ENCODE results near the gene RNPC3. TPM values are rescaled to one million over a fixed set of nuclear protein-coding genes. Genes with fewer than 3 reads are reported as not detected.
A peak's percentile ranks its signal among the peaks of the same experiment; 100 is the strongest.

RNPC3 gene
- total and polyA plus RNA-seq, 11 donors = 8.6 to 30.9 (median 16.3) TPM

DNA sequence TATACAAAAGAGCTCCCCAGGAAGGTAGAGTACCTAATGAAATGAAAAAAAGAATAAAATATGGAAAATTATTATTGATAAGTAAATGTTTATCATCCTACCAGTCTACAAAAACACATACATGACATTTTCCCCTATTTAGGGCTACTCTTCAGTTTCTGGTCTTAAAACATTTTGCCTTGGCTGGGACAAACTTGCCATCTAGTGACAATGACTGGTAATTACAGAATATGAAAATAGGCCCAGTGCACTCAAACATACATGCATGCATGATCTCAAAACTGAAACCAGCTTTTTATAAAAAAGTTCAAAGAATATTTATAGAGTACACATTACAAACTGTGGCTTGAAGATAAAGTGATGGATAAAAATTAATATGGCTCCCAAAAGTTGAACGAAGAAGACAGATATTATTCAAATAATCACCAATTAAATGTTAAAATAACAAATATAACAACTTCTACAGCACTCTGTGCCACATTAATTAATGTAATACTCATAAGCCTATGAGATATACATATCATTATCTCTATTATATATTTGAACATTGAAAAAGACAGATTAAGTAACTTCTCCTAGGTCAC, 10.5 kb upstream of the RNPC3 start:
- H3K4me3 ChIP-seq = no peak overlapping the region
- H3K27ac ChIP-seq = no peak overlapping the region
- 60 to 67% (median 62%) methylated on average over 1 of the region's 1 CpG for WGBS, 4 donors
- TF ChIP-seq POLR2A (IDR thresholded peaks at IDR 0.05) = no peak
- TF ChIP-seq, protein P1, sequence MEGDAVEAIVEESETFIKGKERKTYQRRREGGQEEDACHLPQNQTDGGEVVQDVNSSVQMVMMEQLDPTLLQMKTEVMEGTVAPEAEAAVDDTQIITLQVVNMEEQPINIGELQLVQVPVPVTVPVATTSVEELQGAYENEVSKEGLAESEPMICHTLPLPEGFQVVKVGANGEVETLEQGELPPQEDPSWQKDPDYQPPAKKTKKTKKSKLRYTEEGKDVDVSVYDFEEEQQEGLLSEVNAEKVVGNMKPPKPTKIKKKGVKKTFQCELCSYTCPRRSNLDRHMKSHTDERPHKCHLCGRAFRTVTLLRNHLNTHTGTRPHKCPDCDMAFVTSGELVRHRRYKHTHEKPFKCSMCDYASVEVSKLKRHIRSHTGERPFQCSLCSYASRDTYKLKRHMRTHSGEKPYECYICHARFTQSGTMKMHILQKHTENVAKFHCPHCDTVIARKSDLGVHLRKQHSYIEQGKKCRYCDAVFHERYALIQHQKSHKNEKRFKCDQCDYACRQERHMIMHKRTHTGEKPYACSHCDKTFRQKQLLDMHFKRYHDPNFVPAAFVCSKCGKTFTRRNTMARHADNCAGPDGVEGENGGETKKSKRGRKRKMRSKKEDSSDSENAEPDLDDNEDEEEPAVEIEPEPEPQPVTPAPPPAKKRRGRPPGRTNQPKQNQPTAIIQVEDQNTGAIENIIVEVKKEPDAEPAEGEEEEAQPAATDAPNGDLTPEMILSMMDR (IDR thresholded peaks at IDR 0.05) = peak; percentile 52 to 77 (median 70)
- intact Hi-C loops (cut with DNase I) = loop anchor here in 6 of 10 donors (2.0 to 10.0 kb wide), 4 partner anchors 408 to 1990 kb away; partner anchors contain the start of gene COL11A1 (in 3 of the 6)
- no peaks in the 10 kb centered on the region for H3K27me3 ChIP-seq
- no peaks in the 10 kb centered on the region for H3K4me1 ChIP-seq
- DNase-seq (no peak), ATAC-seq (no peak)
- H3K36me3 ChIP-seq = no peaks in the 10 kb centered on the region
- H3K9me3 ChIP-seq = peaks cover 0 to 11% (median 0%) of the 10 kb centered on the region in 12 donors

- peaks cover 0 to 6% (median 0%) of the 10 kb centered on the region in 12 donors for H3K9me3 ChIP-seq
- intact Hi-C loops (cut with DNase I) = loop anchor here in 1 of 10 donors (10.0 kb wide), 2 partner anchors 411 to 1991 kb away; partner anchors contain the start of gene COL11A1
- DNase-seq (no peak), ATAC-seq (no peak)
- no peaks in the 10 kb centered on the region for H3K27me3 ChIP-seq
- no peaks in the 10 kb centered on the region for H3K4me1 ChIP-seq
- TF ChIP-seq, protein P1 (IDR thresholded peaks at IDR 0.05) = no peak
- no peak for TF ChIP-seq POLR2A (IDR thresholded peaks at IDR 0.05)
- H3K36me3 ChIP-seq = no peaks in the 10 kb centered on the region
- H3K27ac ChIP-seq = no peak overlapping the region
- no peak overlapping the region for H3K4me3 ChIP-seq
- WGBS, 4 donors = 91 to 97% (median 95%) methylated on average over 2 of the region's 2 CpGs
Measured at GRCh38 chr1:103516283-103516682, 9.2 kb upstream of the RNPC3 start.

- peaks cover 0 to 2% (median 0%) of the 10 kb centered on the region in 12 donors for H3K9me3 ChIP-seq
- ATAC-seq (no peak), DNase-seq (no peak)
- no peaks in the 10 kb centered on the region for H3K4me1 ChIP-seq
- H3K27ac ChIP-seq = no peak overlapping the region
- no peaks in the 10 kb centered on the region for H3K27me3 ChIP-seq
- intact Hi-C loops (cut with DNase I) = loop anchor here in 1 of 10 donors (10.0 kb wide), 2 partner anchors 412 to 1992 kb away; partner anchors contain the start of gene COL11A1
- no peak overlapping the region for H3K4me3 ChIP-seq
- H3K36me3 ChIP-seq = no peaks in the 10 kb centered on the region
- no peak for TF ChIP-seq POLR2A (IDR thresholded peaks at IDR 0.05)
Measured at GRCh38 chr1:103516693-103517092, 8.8 kb upstream of the RNPC3 start.

DNA sequence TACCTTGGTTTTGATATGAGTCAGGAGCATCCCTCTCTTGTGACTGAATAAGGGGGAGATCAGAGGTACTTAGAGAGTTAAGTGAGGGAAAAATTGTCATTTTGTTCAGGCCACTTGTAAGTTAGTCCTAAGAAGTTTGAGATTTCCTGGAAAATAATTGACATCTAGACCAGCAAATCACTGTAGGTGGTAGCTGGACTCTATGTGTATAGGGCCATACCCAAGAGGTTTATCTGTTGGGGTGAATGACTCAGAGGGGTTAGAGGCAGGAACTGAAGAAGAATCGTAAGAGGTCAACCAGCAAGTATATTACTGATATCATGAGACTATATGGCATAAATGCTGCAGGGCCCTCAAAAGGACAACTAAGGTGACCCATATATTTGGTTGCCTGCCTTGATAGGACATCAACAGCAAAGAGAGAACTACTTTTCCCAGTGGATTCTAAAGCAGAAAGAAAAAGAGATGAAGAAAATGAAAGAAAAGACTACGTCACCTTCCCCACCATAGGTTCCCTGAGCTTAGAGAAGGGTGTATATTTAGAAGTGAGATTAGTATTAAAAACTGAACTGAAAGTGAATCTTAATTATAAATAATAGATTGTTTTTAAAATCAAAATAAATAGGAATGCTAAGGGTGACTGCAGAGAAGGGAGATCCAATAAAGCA, 8.0 kb upstream of the RNPC3 start:
- H3K36me3 ChIP-seq = no peaks in the 10 kb centered on the region
- H3K4me1 ChIP-seq = no peaks in the 10 kb centered on the region
- ATAC-seq (no peak), DNase-seq (no peak)
- no peaks in the 10 kb centered on the region for H3K27me3 ChIP-seq
- 74 to 81% (median 78%) methylated on average over 2 of the region's 2 CpGs for WGBS, 4 donors
- intact Hi-C loops (cut with DNase I) = loop anchor here in 1 of 10 donors (10.0 kb wide), 2 partner anchors 413 to 1993 kb away; partner anchors contain the start of gene COL11A1
- no peak overlapping the region for H3K4me3 ChIP-seq
- no peak for TF ChIP-seq POLR2A (IDR thresholded peaks at IDR 0.05)
- H3K9me3 ChIP-seq = no peaks in the 10 kb centered on the region
- no peak overlapping the region for H3K27ac ChIP-seq

DNA sequence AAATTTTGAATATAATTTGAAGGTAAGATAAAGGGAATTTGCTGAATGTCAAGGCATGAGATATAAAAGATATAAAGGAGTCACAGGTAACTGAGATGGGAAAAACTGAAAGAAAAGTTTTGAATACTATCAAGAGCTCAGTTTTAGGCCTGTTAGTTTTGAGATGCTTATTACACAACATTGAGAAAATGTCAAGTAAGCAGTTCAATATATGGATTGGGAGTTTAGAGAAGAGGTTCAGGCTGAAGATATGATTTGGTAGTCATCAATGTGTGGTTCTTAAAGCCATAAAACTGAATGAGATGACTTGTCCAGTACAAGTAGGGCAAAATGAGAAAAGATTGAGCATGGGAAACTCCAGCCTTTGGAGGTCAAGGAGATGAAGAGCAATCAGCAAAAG, 4.7 kb upstream of the RNPC3 start:
- Histone ChIP-seq H3K4me3 (no peak overlapping the region), H3K4me1 (peaks cover 0 to 8% (median 0%) of the 10 kb centered on the region in 12 donors), H3K27me3 (no peaks in the 10 kb centered on the region), H3K9me3 (no peaks in the 10 kb centered on the region), H3K36me3 (no peaks in the 10 kb centered on the region), H3K27ac (no peak overlapping the region)
- intact Hi-C loops (cut with DNase I) = loop anchor here in 1 of 10 donors (5.0 kb wide), 1 partner anchor 414 kb away; the partner anchor contains the start of gene COL11A1
- TF ChIP-seq POLR2A (IDR thresholded peaks at IDR 0.05) = no peak
- TF ChIP-seq, protein P1 (IDR thresholded peaks at IDR 0.05) = no peak
- ATAC-seq = no peak
- no peak for DNase-seq

All from heart left ventricle (tissue), 16 donors.